GM19397 (cell line): ENCODE results near the gene KCNQ5.
"Not testable (repeated sequence)": the region's sequence is repeated elsewhere in the genome, so short reads cannot be mapped to it uniquely, and the experiment has no call there.

Source experiments
- ATAC-seq: cut with Tn5 transposase; IDR thresholded peaks from one replicate; pipeline ENCODE4 v1.9.1; 2021; ENCODE audit warnings: mild to moderate bottlenecking, moderate library complexity; ENCODE audit not compliant: unreplicated experiment

Gene KCNQ5

DNA sequence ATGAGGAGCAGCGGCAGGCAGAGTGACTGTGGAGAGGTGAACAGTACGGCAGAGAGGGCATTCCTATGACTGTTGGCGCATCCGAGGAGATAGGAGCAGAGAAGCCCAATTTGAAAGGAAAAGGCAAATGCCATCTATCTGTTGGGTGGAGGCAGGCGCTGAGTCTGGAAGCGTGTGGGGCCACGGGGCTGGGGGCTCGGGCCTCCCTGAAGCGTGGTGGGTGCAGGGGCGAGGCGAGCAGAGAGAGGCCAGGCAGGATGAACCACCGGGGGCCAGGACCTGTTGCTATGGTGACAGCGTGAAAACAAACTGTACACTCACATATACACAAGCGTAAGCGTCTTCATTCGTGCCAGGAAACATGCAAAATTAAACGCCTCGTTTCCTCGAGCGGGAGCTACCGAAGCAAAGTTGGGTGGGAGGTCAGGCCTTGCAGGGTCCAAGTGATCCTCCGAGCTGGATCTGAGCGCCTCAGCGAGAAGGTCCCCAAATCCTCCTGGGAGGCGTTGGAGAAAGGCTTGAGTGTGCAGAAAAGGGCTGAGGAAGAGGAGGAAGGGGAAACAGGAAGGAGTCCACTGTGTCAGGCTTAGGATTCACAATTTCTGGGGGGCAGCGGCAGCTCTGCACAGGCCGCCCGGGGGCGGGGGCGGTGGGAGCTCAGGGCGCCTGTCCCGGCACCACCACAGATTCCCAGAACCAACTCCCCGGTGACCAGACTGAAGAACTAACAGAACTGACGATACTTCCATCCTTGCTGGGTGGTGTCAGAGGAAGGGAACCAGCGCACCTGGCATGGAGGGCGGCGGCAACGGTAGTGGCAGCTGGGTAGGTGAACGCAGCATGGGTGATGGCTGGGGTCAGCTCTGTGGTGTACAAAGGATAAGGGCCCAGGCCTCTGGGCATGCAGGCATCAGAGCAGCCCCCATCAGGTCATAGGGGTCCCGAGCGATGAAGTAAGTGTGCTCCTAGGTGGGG, 535.2 kb downstream of the KCNQ5 start:
- no peak for ATAC-seq

- ATAC-seq = no peak
Measured at GRCh38 chr6:73157870-73158269, 536.0 kb downstream of the KCNQ5 start.

DNA sequence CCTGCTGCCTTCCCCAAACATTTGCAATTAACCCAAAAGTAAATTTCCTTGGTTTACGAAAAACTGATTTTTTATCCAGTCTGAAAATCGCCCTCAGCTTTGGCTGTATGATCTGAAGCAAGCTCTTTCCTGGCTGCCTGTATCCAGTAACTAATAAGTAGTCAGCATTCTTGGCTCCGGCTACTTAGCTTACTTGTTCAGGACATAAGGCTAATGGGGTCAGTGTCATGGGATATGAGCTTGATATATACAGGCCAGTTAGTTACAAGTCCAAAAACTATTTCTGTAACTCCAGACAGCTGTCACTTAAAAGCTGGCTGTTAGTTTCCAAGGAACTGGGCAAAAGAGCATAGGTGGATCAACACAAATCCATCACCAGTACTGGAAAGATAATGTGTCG, 547.2 kb downstream of the KCNQ5 start:
- ATAC-seq = no peak

DNA sequence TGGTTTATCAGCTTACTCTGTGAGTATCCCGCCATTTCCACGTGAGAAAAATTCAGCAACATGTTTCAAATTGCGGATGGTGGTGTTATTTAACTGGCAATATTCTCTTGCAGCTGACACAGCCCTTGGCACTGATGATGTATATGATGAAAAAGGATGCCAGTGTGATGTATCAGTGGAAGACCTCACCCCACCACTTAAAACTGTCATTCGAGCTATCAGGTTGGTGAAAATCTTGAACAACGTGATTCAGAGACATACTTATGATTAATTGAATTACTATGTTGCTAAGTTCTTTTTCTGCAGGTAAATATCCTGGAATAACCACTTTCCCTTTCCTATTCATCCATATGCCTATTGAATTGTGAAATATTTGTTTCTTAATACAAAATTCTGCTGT, 547.8 kb downstream of the KCNQ5 start:
- ATAC-seq = no peak

DNA sequence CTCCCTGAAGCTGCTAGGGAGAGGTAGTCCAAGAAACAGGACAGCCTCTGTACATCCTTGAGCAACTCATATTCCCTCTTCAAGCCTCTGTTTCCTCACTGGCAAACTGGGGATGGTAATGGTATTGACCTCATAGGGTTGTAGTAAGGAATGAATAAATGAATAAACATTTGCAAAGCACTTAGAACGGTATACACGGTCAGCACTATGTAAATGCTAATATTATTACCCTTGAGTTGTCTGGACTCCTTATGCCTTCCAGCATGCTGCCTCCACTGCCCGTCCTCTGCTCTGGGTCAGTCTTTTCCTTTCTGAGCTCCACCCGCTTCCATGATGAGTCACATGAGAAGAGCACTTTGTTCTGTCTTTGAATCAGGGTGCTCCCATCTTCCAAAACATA, 552.8 kb downstream of the KCNQ5 start:
- no peak for ATAC-seq

- no peak for ATAC-seq
Measured at GRCh38 chr6:73176057-73176456, 554.2 kb downstream of the KCNQ5 start.

DNA sequence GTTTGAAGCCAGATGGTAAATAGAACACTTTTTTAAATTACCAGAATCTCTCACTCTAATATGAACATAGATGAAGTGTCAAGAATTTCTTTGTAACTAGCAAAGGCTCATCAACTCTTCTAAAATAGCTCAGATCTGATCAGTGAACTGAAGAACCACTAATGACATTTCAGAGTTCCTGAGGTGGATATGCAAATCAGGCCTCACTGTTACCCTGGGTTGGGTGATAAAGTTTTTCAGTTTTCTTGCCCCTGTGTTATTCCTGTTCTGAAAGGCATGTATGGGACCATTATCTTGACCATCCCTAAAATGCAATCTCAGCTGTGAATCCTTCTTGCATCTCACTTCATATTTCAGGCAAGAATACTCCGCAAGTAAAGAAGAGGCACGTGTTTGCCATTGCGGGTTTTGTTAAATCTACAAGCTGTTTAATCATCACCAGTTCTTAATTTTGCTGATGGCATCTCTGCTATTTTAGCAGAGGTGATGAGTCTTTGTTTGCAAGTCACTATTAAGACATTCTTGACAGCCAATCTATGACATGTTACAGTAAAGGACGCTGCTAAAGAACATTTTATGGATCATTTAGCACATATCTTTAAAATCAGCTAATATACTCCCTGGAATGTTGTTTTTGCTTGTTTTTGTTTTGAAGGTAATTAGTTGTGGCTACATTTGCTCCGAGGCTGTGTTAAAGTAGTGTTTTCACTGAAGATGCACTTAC, 555.5 kb downstream of the KCNQ5 start:
- ATAC-seq = peak; percentile 51

GRCh38 chr6:73180076-73180738, 558.3 kb downstream of the KCNQ5 start:
- ATAC-seq = peak; percentile 3

DNA sequence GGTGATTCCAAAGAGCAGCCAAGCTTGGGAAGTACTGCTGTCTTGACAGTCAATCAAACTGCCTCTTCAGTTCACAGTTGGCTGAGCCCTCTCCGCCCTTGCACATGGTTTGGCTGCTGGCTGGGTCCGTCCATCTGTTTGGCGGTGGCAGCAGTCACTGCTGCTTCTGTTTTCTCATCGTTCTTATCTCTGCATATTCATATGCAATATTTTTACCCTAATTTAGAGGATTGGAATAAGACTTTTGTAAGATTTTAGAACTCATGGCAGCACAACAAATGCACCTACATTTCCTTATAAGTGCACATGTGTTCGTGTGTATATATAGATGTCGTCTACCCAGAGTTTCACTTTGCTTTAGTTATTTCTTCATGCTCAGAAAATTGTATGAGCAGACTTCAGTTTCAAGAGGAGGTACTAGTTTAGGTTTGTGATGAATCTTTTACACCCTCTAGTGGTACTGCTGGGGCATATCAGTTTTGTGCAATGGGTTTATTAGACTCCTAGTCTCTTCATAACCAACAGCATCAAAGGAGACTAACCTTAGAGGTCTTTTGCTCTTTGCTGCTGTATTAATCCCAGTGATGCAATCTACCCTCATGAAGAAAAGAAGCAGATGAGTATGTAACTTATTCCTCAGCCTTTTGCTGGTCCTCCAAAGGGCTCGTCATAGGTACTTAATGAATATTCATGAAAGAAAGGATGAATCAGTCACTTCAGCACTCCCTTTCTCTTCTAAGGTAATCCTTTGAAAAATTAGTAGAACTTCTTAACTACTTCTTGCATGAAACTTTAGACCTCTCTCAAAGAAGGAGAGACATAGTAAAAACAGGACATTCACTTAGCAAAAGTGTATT, 559.1 kb downstream of the KCNQ5 start:
- ATAC-seq = peak; percentile 71

GRCh38 chr6:73182021-73182607, 560.2 kb downstream of the KCNQ5 start:
- ATAC-seq = no peak

DNA sequence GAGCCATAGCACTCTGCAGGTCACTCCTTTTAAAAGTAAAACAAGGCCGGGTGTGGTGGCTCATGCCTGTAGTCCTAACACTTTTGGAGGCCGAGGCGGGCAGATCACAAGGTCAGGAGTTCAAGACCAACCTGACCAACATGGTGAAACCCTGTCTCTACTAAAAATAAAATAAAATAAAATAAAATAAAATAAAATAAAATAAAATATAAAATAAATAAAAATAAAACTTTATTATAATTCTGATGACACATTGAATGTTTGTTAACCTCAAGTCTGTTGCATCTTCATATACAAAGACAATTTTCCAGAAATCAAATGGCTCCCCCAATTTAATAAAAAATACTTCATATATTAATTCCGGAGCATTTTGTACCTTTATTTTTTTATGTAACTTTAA, 571.4 kb downstream of the KCNQ5 start:
- ATAC-seq = not testable (repeated sequence)

DNA sequence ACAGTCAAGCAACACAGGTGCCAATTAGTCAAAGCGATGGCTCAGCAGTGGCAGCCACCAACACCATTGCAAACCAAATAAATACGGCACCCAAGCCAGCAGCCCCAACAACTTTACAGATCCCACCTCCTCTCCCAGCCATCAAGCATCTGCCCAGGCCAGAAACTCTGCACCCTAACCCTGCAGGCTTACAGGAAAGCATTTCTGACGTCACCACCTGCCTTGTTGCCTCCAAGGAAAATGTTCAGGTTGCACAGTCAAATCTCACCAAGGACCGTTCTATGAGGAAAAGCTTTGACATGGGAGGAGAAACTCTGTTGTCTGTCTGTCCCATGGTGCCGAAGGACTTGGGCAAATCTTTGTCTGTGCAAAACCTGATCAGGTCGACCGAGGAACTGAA, 572.9 kb downstream of the KCNQ5 start:
- ATAC-seq = no peak

- ATAC-seq = no peak
Measured at GRCh38 chr6:73200247-73200646, 578.4 kb downstream of the KCNQ5 start.

- no peak for ATAC-seq
Measured at GRCh38 chr6:73200735-73201134, 578.9 kb downstream of the KCNQ5 start.

- ATAC-seq = no peak
Measured at GRCh38 chr6:73203098-73203497, 581.2 kb downstream of the KCNQ5 start.

DNA sequence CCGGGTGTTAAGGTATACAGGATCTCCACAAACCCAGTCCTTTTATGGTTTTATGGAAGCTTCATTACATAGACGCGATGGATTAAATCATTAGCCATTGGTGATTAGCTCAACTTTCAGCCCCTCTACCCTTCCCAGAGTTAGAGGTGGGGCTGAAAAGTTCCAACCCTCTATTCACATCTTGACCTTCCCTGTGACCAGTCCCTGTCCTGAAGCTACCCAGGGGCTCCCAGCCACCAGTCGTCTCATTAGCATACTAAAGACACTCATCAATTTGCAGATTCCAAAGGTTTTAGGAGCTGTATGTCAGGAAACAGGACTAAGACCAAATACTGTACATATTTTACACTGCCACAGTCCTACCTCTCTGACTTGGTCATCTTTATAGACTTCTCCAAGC, 582.4 kb downstream of the KCNQ5 start:
- ATAC-seq = no peak

- no peak for ATAC-seq
Measured at GRCh38 chr6:73207221-73207837, 585.5 kb downstream of the KCNQ5 start.

GRCh38 chr6:73209117-73209516, 587.3 kb downstream of the KCNQ5 start:
- ATAC-seq = no peak

GRCh38 chr6:73216859-73217258, 595.0 kb downstream of the KCNQ5 start:
- ATAC-seq = no peak

GRCh38 chr6:73225396-73225795, 603.5 kb downstream of the KCNQ5 start, which contains the start of gene KHDC1L:
Gene KHDC1L, minus strand, starts transcription at chr6:73225496. Its CDS starts 88 bp downstream, at chr6:73225408.
- no peak for ATAC-seq
